ENCODE results near the gene MRPL33. TPM values are rescaled to one million over a fixed set of nuclear protein-coding genes. Genes with fewer than 3 reads are reported as not detected.

Gene MRPL33
- total RNA-seq = 69.8 TPM in 2 replicates

DNA sequence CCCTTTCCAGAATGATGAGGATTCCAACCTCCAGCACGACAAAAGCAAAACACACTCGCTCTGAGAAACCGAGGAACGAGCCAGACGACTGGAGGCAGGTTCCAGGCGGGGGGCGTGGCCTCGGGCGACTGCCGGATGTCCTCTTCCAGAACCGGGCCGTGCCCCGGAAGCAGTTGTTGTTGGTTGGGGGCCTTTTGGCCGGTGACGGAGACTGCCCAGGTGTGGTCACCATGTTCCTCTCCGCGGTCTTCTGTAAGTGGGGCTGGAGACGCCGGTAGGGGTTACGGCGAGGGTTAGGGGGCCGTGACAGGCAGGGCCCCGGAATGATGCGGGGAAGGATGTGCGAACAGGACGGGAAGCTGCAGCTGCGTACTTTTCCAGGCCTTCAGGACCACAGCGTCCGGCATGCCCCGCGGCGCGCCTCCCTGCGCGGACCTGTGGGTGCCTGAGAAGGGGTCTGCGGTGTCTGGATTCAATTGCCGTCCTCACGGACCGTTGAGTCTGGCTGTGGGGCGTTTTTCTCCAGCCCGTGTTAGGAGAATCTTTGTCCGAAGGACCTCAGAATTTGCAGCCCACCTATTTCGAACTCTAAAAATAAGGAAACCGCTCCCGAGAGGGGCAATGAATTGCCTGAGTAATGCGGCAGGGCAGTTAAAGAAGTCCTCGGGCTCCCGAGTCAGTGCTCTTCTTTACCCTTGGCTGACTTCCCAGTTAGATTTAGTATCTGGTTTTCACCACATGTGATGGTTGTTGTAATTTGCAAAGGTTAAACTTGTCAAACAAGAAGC lies at the start of gene MRPL33:
MRPL33 (plus strand) TSS at position 172 of the 788 bp plus-strand sequence; CDS start at position 231, 59 bp downstream.

Other genes starting within 250 kb of the MRPL33 start
- gene ZNF512, start 188.7 kb upstream of the MRPL33 start, total RNA-seq = 16.5 and 22.7 TPM in 2 replicates
- gene CCDC121, start 142.7 kb upstream of the MRPL33 start, total RNA-seq = 0.73 and 1.2 TPM in 2 replicates
- 29.4 and 33.4 TPM in 2 replicates for gene GPN1, start 142.7 kb upstream of the MRPL33 start, total RNA-seq
- 20.3 and 31.2 TPM in 2 replicates for gene SUPT7L, start 108.1 kb upstream of the MRPL33 start, total RNA-seq
- gene SLC4A1AP, start 107.8 kb upstream of the MRPL33 start, total RNA-seq = 17.3 and 24.0 TPM in 2 replicates
- 0.73 and 2.0 TPM in 2 replicates for gene RBKS, start 118.7 kb downstream of the MRPL33 start, total RNA-seq
- gene BABAM2, start 119.0 kb downstream of the MRPL33 start, total RNA-seq = 31.6 and 35.0 TPM in 2 replicates

Measured in subcutaneous preadipocyte (primary cell).